Natural killer cell treated with Interleukin-12 subunit alpha and Interleukin-12 subunit beta and Interleukin-15 and Interleukin-18, amount 100 ng/mL, for 72 hours (primary cell): ENCODE results near the gene FAAP100. TPM values are rescaled to one million over a fixed set of nuclear protein-coding genes. Genes with fewer than 3 reads are reported as not detected.

Experiments
- ATAC-seq, 2 donors: fragments of 150-1000 bp; cut with Tn5 transposase in 1 of 2; sonication (Bioruptor Pico), chemical (Tn5 transposase) in 1 of 2; 2 replicates each; pipeline ENCODE4 v1.10.0; 2021
- DNase-seq: peaks from one replicate; pipeline ENCODE4 v3.0.0; 2022; ENCODE audit warnings: low spot score
- H3K27ac Mint-ChIP-seq, 2 donors: 1 replicate in 1 of 2; 2 replicates in 1 of 2; pipeline ENCODE4 v1.8.0; 2022; ENCODE audit warnings: mixed read lengths in 2 of 2, mild to moderate bottlenecking in 1 of 2, moderate library complexity in 1 of 2
- H3K27me3 Mint-ChIP-seq, 2 donors: 1 replicate in 1 of 2; 2 replicates in 1 of 2; pipeline ENCODE4 v1.8.0; 2022; ENCODE audit warnings: mixed read lengths in 2 of 2
- H3K36me3 Mint-ChIP-seq: one replicate; pipeline ENCODE4 v1.8.0; 2022; ENCODE audit warnings: mixed read lengths
- H3K4me1 Mint-ChIP-seq, 2 donors: 1 replicate in 1 of 2; 2 replicates in 1 of 2; pipeline ENCODE4 v1.8.0; 2022; ENCODE audit warnings: low read depth in 2 of 2, mixed read lengths in 2 of 2, mild to moderate bottlenecking in 1 of 2
- H3K4me3 Mint-ChIP-seq: one replicate; pipeline ENCODE4 v1.8.0; 2022; ENCODE audit warnings: mixed read lengths
- H3K9me3 Mint-ChIP-seq: 2 replicates; pipeline ENCODE4 v1.8.0; 2022; ENCODE audit warnings: mixed read lengths
- total RNA-seq, 2 donors: library from RNA; stranded (reverse); gene quantifications; one replicate each; pipeline ENCODE4 v1.2.3, GENCODE V29; 2022

FAAP100 gene
- total RNA-seq, 2 donors from 2014 or later, result 35.5 to 76.6 TPM

- no peak overlapping the region for H3K4me3 Mint-ChIP-seq
- H3K36me3 Mint-ChIP-seq, result no peaks in the 10 kb centered on the region
- H3K27me3 Mint-ChIP-seq, result no peaks in the 10 kb centered on the region
- ATAC-seq (no peak), DNase-seq (no peak)
- peaks cover 0 to 3% of the 10 kb centered on the region in 2 donors for H3K4me1 Mint-ChIP-seq
- H3K27ac Mint-ChIP-seq, result no peak overlapping the region
- no peaks in the 10 kb centered on the region for H3K9me3 Mint-ChIP-seq
Measured at GRCh38 chr17:81503619-81504018, 48.5 kb downstream of the FAAP100 start.

- H3K4me1 Mint-ChIP-seq, result peaks cover 0 to under 1% of the 10 kb centered on the region in 2 donors
- no peaks in the 10 kb centered on the region for H3K9me3 Mint-ChIP-seq
- no peak overlapping the region for H3K4me3 Mint-ChIP-seq
- ATAC-seq (peak in 1 of 2 donors; percentile 55), DNase-seq (no peak)
- H3K36me3 Mint-ChIP-seq, result no peaks in the 10 kb centered on the region
- H3K27me3 Mint-ChIP-seq, result no peaks in the 10 kb centered on the region
- no peak overlapping the region for H3K27ac Mint-ChIP-seq
Measured at GRCh38 chr17:81502471-81503017, 49.6 kb downstream of the FAAP100 start.

GRCh38 chr17:81500047-81500446 is 52.1 kb downstream of the FAAP100 start:
- no peak overlapping the region for H3K4me3 Mint-ChIP-seq
- no peak overlapping the region for H3K27ac Mint-ChIP-seq
- no peak for DNase-seq
- H3K9me3 Mint-ChIP-seq, result no peaks in the 10 kb centered on the region
- H3K36me3 Mint-ChIP-seq, result no peaks in the 10 kb centered on the region
- H3K4me1 Mint-ChIP-seq, result no peaks in the 10 kb centered on the region
- no peaks in the 10 kb centered on the region for H3K27me3 Mint-ChIP-seq
- no peak for ATAC-seq

GRCh38 chr17:81499601-81499970 is 52.6 kb downstream of the FAAP100 start:
- Mint-ChIP-seq H3K4me1 (peaks cover 0 to 1% of the 10 kb centered on the region in 2 donors), H3K36me3 (no peaks in the 10 kb centered on the region), H3K9me3 (no peaks in the 10 kb centered on the region), H3K27me3 (peaks cover 0 to 2% of the 10 kb centered on the region in 2 donors), H3K27ac (no peak overlapping the region), H3K4me3 (no peak overlapping the region)
- ATAC-seq (peak in 1 of 2 donors; percentile 17), DNase-seq (no peak)

- Mint-ChIP-seq H3K36me3 (no peaks in the 10 kb centered on the region), H3K27ac (no peak overlapping the region), H3K4me1 (peaks cover 0 to 2% of the 10 kb centered on the region in 2 donors), H3K4me3 (no peak overlapping the region), H3K27me3 (peaks cover 0 to 5% of the 10 kb centered on the region in 2 donors), H3K9me3 (no peaks in the 10 kb centered on the region)
- DNase-seq (no peak), ATAC-seq (peak; percentile 47 to 52)
Measured at GRCh38 chr17:81498953-81499600, 53.1 kb downstream of the FAAP100 start.

GRCh38 chr17:81494626-81495377 is 57.4 kb downstream of the FAAP100 start:
- ATAC-seq (no peak), DNase-seq (no peak)
- Mint-ChIP-seq H3K9me3 (no peaks in the 10 kb centered on the region), H3K36me3 (no peaks in the 10 kb centered on the region), H3K27ac (no peak overlapping the region), H3K4me3 (no peak overlapping the region), H3K27me3 (peaks cover 0 to 5% of the 10 kb centered on the region in 2 donors), H3K4me1 (peaks cover 0 to 2% of the 10 kb centered on the region in 2 donors)

- Mint-ChIP-seq H3K4me1 (peaks cover 0 to 6% of the 10 kb centered on the region in 2 donors), H3K36me3 (no peaks in the 10 kb centered on the region), H3K27me3 (peaks cover 0 to 8% of the 10 kb centered on the region in 2 donors), H3K9me3 (no peaks in the 10 kb centered on the region), H3K27ac (no peak overlapping the region), H3K4me3 (no peak overlapping the region)
- no peak for DNase-seq
- no peak for ATAC-seq
Measured at GRCh38 chr17:81493198-81494038, 58.7 kb downstream of the FAAP100 start.

GRCh38 chr17:81492706-81493105 is 59.4 kb downstream of the FAAP100 start:
- H3K9me3 Mint-ChIP-seq, result no peaks in the 10 kb centered on the region
- DNase-seq (no peak), ATAC-seq (no peak)
- H3K4me1 Mint-ChIP-seq, result peaks cover 0 to 6% of the 10 kb centered on the region in 2 donors
- no peak overlapping the region for H3K27ac Mint-ChIP-seq
- H3K27me3 Mint-ChIP-seq, result peaks cover 0 to 8% of the 10 kb centered on the region in 2 donors
- no peaks in the 10 kb centered on the region for H3K36me3 Mint-ChIP-seq
- no peak overlapping the region for H3K4me3 Mint-ChIP-seq

- DNase-seq (no peak), ATAC-seq (no peak)
- Mint-ChIP-seq H3K27ac (no peak overlapping the region), H3K4me1 (peaks cover 0 to 6% of the 10 kb centered on the region in 2 donors), H3K27me3 (peaks cover 0 to 8% of the 10 kb centered on the region in 2 donors), H3K36me3 (no peaks in the 10 kb centered on the region), H3K4me3 (no peak overlapping the region), H3K9me3 (no peaks in the 10 kb centered on the region)
Measured at GRCh38 chr17:81492202-81492601, 60.0 kb downstream of the FAAP100 start.

- Mint-ChIP-seq H3K9me3 (no peaks in the 10 kb centered on the region), H3K36me3 (no peaks in the 10 kb centered on the region), H3K4me1 (peaks cover 0 to 6% of the 10 kb centered on the region in 2 donors), H3K4me3 (no peak overlapping the region), H3K27ac (no peak overlapping the region), H3K27me3 (peaks cover 0 to 8% of the 10 kb centered on the region in 2 donors)
- DNase-seq (no peak), ATAC-seq (no peak)
Measured at GRCh38 chr17:81491761-81492160, 60.4 kb downstream of the FAAP100 start.

GRCh38 chr17:81491181-81491581 is 61.0 kb downstream of the FAAP100 start:
- Mint-ChIP-seq H3K27me3 (peaks cover 3 to 10% of the 10 kb centered on the region in 2 donors), H3K4me3 (no peak overlapping the region), H3K9me3 (no peaks in the 10 kb centered on the region), H3K27ac (no peak overlapping the region), H3K36me3 (no peaks in the 10 kb centered on the region), H3K4me1 (peaks cover 0 to 7% of the 10 kb centered on the region in 2 donors)
- ATAC-seq, result no peak
- no peak for DNase-seq

- Mint-ChIP-seq H3K4me3 (peak overlapping the region; percentile 47), H3K4me1 (peaks cover 0 to 8% of the 10 kb centered on the region in 2 donors), H3K27ac (peak overlapping the region; percentile 16 to 19), H3K27me3 (peaks cover 7 to 11% of the 10 kb centered on the region in 2 donors), H3K36me3 (no peaks in the 10 kb centered on the region), H3K9me3 (no peaks in the 10 kb centered on the region)
- DNase-seq (no peak), ATAC-seq (no peak)
Measured at GRCh38 chr17:81489998-81490992, 61.9 kb downstream of the FAAP100 start.
